Activated CD4-positive, alpha-beta T cell treated with anti-CD3 and anti-CD28 coated beads, Interleukin-2, Interleukin-4, amounts not matched to agents 100 ng/mL and 50 ng/mL, durations not matched to agents 16 hours and 8 hours (primary cell): ENCODE results near the gene C1QB.
"Not testable (repeated sequence)": the region's sequence is repeated elsewhere in the genome, so short reads cannot be mapped to it uniquely, and the experiment has no call there.

Experiments
- DNase-seq: peaks from one replicate; pipeline ENCODE4 v3.0.0-alpha.2; 2020; ENCODE audit warnings: low spot score

C1QB gene

DNA sequence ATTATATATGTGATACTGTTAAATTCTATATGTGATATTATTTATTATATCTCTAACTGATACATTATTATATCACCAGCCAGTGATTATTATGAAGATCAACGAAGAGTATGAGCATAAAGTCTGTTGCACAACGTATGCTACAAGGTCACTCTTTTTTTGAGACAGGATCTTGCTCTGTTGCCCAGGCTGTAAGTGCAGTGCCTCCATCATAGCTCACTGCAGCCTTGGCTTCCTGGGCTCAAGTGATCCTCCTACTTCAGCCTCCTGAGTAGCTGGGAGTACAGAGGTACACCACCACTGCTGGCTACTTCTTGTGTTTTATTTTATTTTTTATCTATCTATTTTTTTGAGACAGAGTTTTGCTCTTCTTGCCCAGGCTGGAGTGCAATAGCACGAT, 43.6 kb downstream of the C1QB start:
- DNase-seq: no peak

DNA sequence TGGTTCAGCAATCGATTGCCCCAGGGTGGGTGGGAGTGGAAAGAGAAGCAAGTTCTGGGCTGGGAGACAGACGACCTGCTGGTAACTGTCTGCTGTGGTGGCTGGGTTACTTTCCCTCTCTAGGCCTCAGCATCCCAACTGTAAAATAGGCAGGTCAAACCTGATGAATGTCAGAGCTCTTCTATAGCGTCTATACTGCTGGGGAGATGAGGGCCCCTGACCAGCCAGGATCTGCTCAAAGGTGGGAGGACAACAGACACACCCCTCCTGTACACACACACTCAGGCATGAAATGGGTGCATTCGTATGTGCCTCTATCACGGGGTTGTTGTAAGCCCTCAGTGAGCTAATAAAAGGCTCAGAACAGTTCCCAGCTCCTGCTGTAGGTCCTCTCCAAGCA, 44.9 kb downstream of the C1QB start:
- no peak for DNase-seq

DNA sequence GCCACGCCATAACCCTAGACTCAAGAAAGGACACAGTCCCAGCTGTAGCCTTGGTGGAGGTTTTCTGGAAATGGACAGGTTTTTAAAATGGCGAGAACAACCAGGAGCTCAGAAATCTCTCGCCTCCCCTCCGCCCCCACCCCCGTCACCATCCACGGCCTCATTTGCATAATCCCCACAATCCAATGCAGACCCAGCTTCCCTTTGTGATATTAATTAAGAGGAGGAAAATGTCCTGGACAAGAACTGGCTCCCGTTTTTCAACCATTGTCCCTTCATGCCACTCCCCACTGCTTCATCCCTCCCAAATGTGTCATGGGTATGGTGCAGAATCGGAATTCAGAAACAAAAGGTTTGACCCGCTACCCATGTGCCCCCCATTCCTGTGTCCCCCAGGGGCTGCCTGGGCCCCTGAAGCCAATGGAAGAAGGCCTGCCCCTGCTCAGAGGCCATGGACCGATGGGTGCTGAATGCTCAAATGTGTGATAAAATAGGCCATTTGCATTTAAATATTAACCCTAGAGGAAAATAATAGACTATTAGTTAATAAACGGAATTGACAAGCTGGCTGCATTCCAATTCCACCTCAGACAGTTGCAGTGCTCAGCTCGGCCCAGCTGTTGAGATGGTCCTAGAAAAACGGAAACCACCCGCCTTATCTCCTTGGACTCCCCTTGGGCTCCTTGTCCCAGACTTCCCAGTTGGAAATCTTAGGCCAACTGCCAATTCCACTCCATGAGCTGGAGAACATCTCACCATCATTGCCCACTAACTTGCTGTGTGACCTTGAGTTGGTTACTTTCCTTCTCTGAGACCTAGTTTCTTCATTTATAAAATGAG, 46.9 kb downstream of the C1QB start:
- no peak for DNase-seq

DNA sequence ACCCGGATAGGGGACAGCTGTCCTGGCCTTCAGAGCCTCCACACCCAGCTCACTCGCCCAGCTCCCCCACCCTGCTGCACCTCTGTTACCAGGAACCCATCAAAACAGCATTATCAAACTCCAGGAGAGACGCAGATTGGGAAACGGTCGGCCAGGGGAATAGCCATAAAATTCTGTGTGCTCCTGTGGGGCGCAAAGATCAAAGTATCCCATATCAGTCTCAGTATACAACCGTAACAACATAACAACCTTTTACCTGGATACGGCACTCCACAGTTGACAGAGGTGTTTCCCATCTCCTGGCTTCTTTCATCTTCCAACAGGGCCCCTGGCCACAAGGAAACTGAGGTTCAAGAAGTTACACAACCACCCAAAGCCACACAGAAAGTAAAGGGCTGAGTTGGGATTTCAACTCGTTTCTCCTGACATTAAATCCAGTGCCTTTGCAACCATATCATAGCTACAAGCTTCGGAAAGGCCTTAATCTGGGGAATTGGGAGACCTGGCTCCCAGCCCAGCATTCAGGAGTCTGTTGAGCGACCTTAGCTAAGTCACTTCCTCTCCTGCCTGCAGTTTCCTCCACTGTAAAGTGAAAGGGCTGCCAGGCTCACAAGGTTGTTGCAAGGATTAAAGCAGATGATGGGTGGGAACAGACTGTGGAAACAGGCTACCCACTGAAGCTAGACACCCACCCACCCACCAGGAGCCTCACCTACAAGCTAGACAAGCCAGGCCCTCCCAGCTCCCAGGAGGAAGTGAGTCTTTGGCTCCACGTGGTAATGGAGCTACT, 49.5 kb downstream of the C1QB start:
- DNase-seq: no peak

DNA sequence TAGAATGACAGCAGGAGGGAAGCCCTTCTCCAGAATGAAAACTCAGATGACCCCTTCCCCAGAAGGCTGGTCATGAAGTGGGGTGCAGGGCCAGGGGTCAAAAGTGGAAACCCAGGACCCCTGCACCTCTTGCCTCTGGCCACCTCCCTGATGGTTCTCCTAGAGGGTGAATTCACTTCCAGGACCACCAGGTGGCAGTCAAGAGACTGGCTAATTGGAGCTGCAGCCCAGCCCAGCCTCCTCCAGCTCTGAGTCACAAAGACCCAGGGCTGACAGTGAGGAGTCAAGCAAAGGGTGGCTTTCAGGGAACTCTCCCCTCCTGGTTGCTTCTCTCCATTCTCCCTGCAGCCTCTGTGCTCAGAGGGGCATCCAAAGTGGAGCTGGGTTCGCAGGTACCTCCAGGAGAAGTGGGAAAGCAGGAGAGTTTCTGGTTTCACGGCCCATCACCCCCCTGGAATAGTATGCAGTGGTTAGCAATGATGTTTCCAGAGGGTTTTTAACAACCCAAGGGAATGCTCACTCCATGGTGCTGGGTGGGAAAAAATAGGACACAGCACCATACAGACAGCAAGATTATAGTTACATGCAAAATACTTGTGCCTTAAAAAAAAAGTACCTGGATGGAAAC, 51.5 kb downstream of the C1QB start:
- DNase-seq: peak; percentile 86

DNA sequence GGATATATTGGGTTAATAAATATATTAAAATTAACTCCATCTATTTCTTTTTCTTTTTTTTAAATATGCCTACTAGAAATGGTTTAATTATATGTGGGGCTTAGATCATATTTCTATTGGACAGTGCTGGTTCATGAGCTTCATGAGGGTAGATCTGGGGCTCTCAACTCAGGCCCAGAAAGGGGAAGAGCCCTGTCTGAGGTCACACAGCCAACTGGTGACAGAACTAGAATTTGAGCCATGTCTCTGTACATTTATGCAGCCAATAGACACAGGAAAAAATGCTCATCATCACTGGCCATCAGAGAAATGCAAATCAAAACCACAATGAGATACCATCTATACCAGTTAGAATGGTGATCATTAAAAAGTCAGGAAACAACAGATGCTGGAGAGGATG, 52.5 kb downstream of the C1QB start:
- no peak for DNase-seq

DNA sequence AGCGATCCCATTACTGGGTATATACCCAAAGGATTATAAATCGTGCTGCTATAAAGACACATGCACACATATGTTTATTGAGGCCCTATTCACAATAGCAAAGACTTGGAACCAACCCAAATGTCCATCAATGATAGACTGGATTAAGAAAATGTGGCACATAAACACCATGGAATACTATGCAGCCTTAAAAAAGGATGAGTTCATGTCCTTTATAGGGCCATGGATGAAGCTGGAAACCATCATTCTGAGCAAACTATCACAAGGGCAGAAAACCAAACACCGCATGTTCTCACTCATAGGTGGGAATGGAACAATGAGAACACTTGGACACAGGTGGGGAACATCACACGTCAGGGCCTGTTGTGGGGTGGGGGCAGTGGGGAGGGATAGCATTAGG, 53.1 kb downstream of the C1QB start:
- DNase-seq: not testable (repeated sequence)

DNA sequence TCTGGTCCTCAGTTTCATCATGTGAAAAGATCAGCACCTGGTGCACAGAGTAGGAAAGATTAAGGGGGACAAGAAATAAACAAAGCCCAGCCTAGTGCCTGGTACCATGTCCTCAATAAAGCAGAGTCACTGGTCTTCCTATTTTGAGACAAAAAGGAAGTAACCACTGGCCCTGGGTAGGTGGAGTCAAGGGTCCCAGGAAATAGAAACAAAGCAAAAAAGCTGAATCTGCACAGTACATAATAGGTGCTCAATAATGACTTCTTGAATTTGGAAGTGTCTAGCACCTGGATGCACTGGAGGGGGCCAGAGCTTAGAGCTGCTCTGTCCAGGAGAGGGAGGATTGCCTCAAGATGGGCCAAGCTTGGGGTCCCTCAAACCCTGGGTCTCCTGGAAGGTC, 55.7 kb downstream of the C1QB start:
- DNase-seq: no peak

DNA sequence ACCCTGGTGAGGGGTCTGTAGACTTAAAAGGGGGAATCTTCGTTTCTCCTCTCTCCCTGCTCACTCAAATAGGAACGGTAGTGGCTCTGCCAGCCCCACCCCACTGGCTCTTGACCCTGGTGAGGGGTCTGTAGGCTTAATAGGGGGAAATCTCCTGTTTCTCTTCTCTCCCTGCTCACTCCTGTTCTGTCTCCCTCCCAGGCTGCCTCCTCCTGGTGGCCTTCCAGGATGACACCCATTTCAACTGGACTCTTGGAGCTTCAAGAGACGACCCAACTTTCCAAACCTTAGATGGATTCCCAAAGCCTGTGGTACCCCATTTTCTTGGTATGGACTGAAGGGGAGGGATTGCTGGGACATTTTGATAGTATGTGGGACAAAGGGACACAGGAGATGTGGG, 56.2 kb downstream of the C1QB start:
- DNase-seq: no peak

DNA sequence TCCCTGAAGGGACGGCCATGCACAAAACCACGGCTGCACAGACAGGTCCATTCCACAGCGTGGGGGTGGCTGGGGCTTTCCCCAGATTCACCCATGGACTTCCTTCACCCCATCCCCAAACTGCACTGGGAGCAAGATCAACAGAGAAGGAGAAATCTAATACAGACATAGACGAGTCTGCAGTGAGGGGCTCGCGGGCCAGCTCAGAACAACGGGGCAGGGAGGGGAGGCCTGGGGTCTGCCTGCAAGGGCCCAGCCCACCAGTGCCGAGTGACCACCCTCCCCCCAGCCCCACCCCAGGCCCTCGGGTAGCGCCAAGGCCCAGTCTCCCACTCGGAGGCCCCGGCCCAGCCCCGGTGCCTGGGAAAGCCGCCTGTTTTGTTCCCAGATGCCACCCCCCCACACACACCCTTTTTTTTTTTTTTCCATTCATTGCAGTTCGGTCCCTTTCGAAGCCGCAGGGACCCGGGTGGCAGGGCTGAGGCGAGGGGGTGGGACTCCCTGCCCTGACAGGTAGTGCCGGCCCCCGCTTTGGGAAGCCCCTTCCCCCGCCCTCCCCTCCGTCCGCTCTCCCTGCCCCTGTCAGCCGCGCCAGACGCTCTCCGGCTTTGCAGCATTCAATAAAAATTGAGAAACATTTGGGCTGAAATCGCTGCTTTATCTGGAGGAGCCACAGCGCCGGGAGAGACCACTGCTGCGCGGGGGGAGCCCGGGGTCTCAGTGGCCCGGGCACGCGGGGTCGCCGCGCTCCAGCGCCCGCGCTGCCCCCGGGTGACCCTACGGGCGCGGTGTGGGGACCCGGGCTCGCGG, 57.1 kb downstream of the C1QB start:
- no peak for DNase-seq

DNA sequence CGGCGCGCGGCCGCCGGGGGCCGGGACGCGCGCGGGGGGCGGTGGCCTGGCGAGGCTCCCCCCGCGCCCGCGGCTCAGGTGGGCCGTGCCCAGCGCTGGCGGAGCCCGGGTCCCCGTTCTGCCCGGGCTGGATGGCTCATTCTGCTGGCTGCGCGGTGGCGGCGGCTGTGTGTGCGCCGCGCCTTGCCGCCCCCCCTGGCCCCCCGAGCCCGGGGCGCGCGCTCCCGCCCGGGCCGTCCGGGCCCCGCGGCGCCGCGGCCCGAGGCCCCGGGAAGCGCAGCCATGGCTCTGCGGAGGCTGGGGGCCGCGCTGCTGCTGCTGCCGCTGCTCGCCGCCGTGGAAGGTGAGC, 57.6 kb downstream of the C1QB start, which contains the start of gene EPHB2:
Gene EPHB2, plus strand, starts transcription at position 139 of the 349 bp plus-strand sequence. Its CDS starts 144 bp downstream, at position 283.
- no peak for DNase-seq

DNA sequence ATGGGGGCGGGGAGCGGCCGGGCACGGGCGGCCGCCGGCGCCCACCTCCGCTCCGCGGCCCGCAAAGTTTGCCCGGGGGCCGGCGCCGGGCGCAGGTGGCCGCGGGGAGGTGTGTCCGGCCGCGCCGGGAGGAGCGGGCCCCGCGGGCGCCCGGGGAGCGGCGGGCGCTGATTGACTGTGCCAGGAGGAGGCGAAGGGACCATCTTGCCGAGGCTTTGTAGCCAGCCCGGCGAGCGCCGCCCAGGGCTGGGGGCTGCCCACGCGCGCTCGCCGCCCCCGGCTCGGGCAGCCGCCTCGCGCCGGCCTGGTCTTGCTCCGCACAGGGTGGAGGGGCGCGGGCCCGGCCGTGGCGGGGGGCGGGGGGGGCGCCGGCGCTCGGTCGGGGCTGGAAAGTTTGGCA, 58.0 kb downstream of the C1QB start:
- DNase-seq: no peak
